NCI-H128 (cell line): ENCODE data around the gene MRPS35.

Source experiments
- DNase-seq: peaks from one replicate; lab custom pipeline; 2025; ENCODE audit not compliant: unreplicated experiment; lab: John Stamatoyannopoulos, UW

The MRPS35 gene

GRCh38 chr12:27710592-27711316 lies at the start of gene MRPS35:
MRPS35 (plus strand) TSS chr12:27710832; CDS start chr12:27710844, 12 bp downstream.
- DNase-seq: peak; percentile 75

- no peak for DNase-seq
Measured at GRCh38 chr12:27665704-27666103, 44.9 kb upstream of the MRPS35 start.

- DNase-seq: no peak
Measured at GRCh38 chr12:27666510-27666909, 44.1 kb upstream of the MRPS35 start.

GRCh38 chr12:27667540-27667939 lies 43.1 kb upstream of the MRPS35 start:
- no peak for DNase-seq

GRCh38 chr12:27672051-27672450 lies 38.6 kb upstream of the MRPS35 start:
- no peak for DNase-seq

GRCh38 chr12:27672643-27673042 lies 38.0 kb upstream of the MRPS35 start:
- no peak for DNase-seq

- no peak for DNase-seq
Measured at GRCh38 chr12:27673101-27673718, 37.4 kb upstream of the MRPS35 start.

- no peak for DNase-seq
Measured at GRCh38 chr12:27674989-27675388, 35.6 kb upstream of the MRPS35 start.

GRCh38 chr12:27680619-27681018 lies 30.0 kb upstream of the MRPS35 start:
- no peak for DNase-seq

GRCh38 chr12:27682534-27682933 lies 28.1 kb upstream of the MRPS35 start:
- DNase-seq: no peak

GRCh38 chr12:27685274-27685673 lies 25.4 kb upstream of the MRPS35 start:
- no peak for DNase-seq

GRCh38 chr12:27686147-27686546 lies 24.5 kb upstream of the MRPS35 start:
- DNase-seq: no peak

- DNase-seq: no peak
Measured at GRCh38 chr12:27688671-27689070, 22.0 kb upstream of the MRPS35 start.

- DNase-seq: no peak
Measured at GRCh38 chr12:27689558-27690180, 21.0 kb upstream of the MRPS35 start.

GRCh38 chr12:27693403-27693802 lies 17.2 kb upstream of the MRPS35 start:
- DNase-seq: no peak

GRCh38 chr12:27695556-27696292 lies 14.9 kb upstream of the MRPS35 start:
- DNase-seq: no peak

- no peak for DNase-seq
Measured at GRCh38 chr12:27696293-27696652, 14.4 kb upstream of the MRPS35 start, which contains the start of gene REP15. REP15 (plus strand) TSS chr12:27696447; CDS start chr12:27696563, 116 bp downstream.

GRCh38 chr12:27696864-27697564 lies 13.6 kb upstream of the MRPS35 start:
- no peak for DNase-seq

GRCh38 chr12:27703720-27704452 lies 6.7 kb upstream of the MRPS35 start:
- peak; percentile 20 for DNase-seq

GRCh38 chr12:27705263-27705662 lies 5.4 kb upstream of the MRPS35 start:
- DNase-seq: no peak
